ENCODE results near the gene UNC79. TPM values are rescaled to one million over a fixed set of nuclear protein-coding genes. Genes with fewer than 3 reads are reported as not detected.
"Not testable (repeated sequence)": the region's sequence is repeated elsewhere in the genome, so short reads cannot be mapped to it uniquely, and the experiment has no call there.

Gene UNC79
- total and polyA plus RNA-seq, 2 donors from 2014 or later = 0.56 to 0.79 TPM

GRCh38 chr14:93410893-93411292 lies 19.8 kb upstream of the UNC79 start:
- no peak for FAIRE-seq
- TF ChIP-seq CTCF (IDR thresholded peaks at IDR 0.05; ENCODE audit: borderline replicate concordance, extremely low read depth, insufficient read depth) = no peak
- H3K9ac ChIP-seq (ENCODE audit: low read length in 3 of 3) = no peak overlapping the region
- H3K36me3 ChIP-seq (ENCODE audit: control insufficient read depth in 2 of 3, insufficient read depth in 3 of 3, low read length in 3 of 3) = no peaks in the 10 kb centered on the region
- no peak overlapping the region for H3K27ac ChIP-seq (ENCODE audit: low read depth in 2 of 2, low read length in 2 of 2)
- no peak overlapping the region for H3K4me3 ChIP-seq (ENCODE audit: low read length in 3 of 3)
- no peaks in the 10 kb centered on the region for H3K4me1 ChIP-seq (ENCODE audit: control insufficient read depth in 2 of 3, insufficient read depth in 2 of 3, low read depth in 1 of 3, low read length in 3 of 3)
- H3K27me3 ChIP-seq (ENCODE audit: control insufficient read depth, insufficient read depth, low read length) = no peaks in the 10 kb centered on the region
- H3K9me3 ChIP-seq (ENCODE audit: control insufficient read depth in 2 of 3, insufficient read depth in 1 of 3, low read length in 3 of 3) = peaks cover 0 to 7% (median 0%) of the 10 kb centered on the region in 3 donors
- no peak for DNase-seq
- intact Hi-C loops (cut with DNase I) = no loop called here

GRCh38 chr14:93425136-93425535 lies 5.6 kb upstream of the UNC79 start:
- FAIRE-seq = not testable (repeated sequence)

GRCh38 chr14:93426750-93427149 lies 4.0 kb upstream of the UNC79 start:
- intact Hi-C loops (cut with DNase I) = no loop called here
- FAIRE-seq (no peak), DNase-seq (no peak)
- H3K9ac ChIP-seq (ENCODE audit: low read length in 3 of 3) = no peak overlapping the region
- TF ChIP-seq CTCF (IDR thresholded peaks at IDR 0.05; ENCODE audit: borderline replicate concordance, extremely low read depth, insufficient read depth) = no peak
- H3K9me3 ChIP-seq (ENCODE audit: control insufficient read depth in 2 of 3, insufficient read depth in 1 of 3, low read length in 3 of 3) = peaks cover 0 to 6% (median 0%) of the 10 kb centered on the region in 3 donors
- no peaks in the 10 kb centered on the region for H3K36me3 ChIP-seq (ENCODE audit: control insufficient read depth in 2 of 3, insufficient read depth in 3 of 3, low read length in 3 of 3)
- no peak overlapping the region for H3K27ac ChIP-seq (ENCODE audit: low read depth in 2 of 2, low read length in 2 of 2)
- H3K4me1 ChIP-seq (ENCODE audit: control insufficient read depth in 2 of 3, insufficient read depth in 2 of 3, low read depth in 1 of 3, low read length in 3 of 3) = peaks cover 0 to 4% (median 3%) of the 10 kb centered on the region in 3 donors
- no peaks in the 10 kb centered on the region for H3K27me3 ChIP-seq (ENCODE audit: control insufficient read depth, insufficient read depth, low read length)
- no peak overlapping the region for H3K4me3 ChIP-seq (ENCODE audit: low read length in 3 of 3)

More at GRCh38 chr14:93425136-93425535, 5.6 kb upstream of the UNC79 start:
- intact Hi-C loops (cut with DNase I); H3K9ac ChIP-seq (ENCODE audit: low read length in 3 of 3); H3K36me3 ChIP-seq (ENCODE audit: control insufficient read depth in 2 of 3, insufficient read depth in 3 of 3, low read length in 3 of 3); H3K9me3 ChIP-seq (ENCODE audit: control insufficient read depth in 2 of 3, insufficient read depth in 1 of 3, low read length in 3 of 3); H3K4me3 ChIP-seq (ENCODE audit: low read length in 3 of 3); H3K4me1 ChIP-seq (ENCODE audit: control insufficient read depth in 2 of 3, insufficient read depth in 2 of 3, low read depth in 1 of 3, low read length in 3 of 3); H3K27me3 ChIP-seq (ENCODE audit: control insufficient read depth, insufficient read depth, low read length); DNase-seq; H3K27ac ChIP-seq (ENCODE audit: low read depth in 2 of 2, low read length in 2 of 2): not testable (repeated sequence)

GRCh38 chr14:93431036-93431670 lies 414 bp downstream of the UNC79 start:
- no peak for FAIRE-seq
- peak overlapping the region; percentile 35 to 57 (median 49) for H3K4me3 ChIP-seq (ENCODE audit: low read length in 3 of 3)
- no peaks in the 10 kb centered on the region for H3K27me3 ChIP-seq (ENCODE audit: control insufficient read depth, insufficient read depth, low read length)

More at GRCh38 chr14:93431036-93431670, 414 bp downstream of the UNC79 start:
- H3K9me3 ChIP-seq (ENCODE audit: control insufficient read depth in 2 of 3, insufficient read depth in 1 of 3, low read length in 3 of 3) = peaks cover 0 to 6% (median 0%) of the 10 kb centered on the region in 3 donors
- no peaks in the 10 kb centered on the region for H3K36me3 ChIP-seq (ENCODE audit: control insufficient read depth in 2 of 3, insufficient read depth in 3 of 3, low read length in 3 of 3)
- peaks cover 0 to 4% (median 3%) of the 10 kb centered on the region in 3 donors for H3K4me1 ChIP-seq (ENCODE audit: control insufficient read depth in 2 of 3, insufficient read depth in 2 of 3, low read depth in 1 of 3, low read length in 3 of 3)
- no peak for TF ChIP-seq CTCF (IDR thresholded peaks at IDR 0.05; ENCODE audit: borderline replicate concordance, extremely low read depth, insufficient read depth)
- H3K27ac ChIP-seq (ENCODE audit: low read depth in 2 of 2, low read length in 2 of 2) = no peak overlapping the region
- intact Hi-C loops (cut with DNase I) = no loop called here
- no peak overlapping the region for H3K9ac ChIP-seq (ENCODE audit: low read length in 3 of 3)
- DNase-seq = peak in 4 of 5 donors; percentile 71 to 78 (median 77)
